HG02943 (cell line): ENCODE measurements around the gene DAO.
"Not testable (repeated sequence)": the region's sequence is repeated elsewhere in the genome, so short reads cannot be mapped to it uniquely, and the experiment has no call there.

Experiments
- ATAC-seq: cut with Tn5 transposase; IDR thresholded peaks from one replicate; pipeline ENCODE4 v1.9.1; 2021; ENCODE audit warnings: mild to moderate bottlenecking, low read depth, moderate library complexity; ENCODE audit not compliant: unreplicated experiment

DAO gene

GRCh38 chr12:108866083-108866482 lies 13.8 kb upstream of the DAO start:
- ATAC-seq = not testable (repeated sequence)

DNA sequence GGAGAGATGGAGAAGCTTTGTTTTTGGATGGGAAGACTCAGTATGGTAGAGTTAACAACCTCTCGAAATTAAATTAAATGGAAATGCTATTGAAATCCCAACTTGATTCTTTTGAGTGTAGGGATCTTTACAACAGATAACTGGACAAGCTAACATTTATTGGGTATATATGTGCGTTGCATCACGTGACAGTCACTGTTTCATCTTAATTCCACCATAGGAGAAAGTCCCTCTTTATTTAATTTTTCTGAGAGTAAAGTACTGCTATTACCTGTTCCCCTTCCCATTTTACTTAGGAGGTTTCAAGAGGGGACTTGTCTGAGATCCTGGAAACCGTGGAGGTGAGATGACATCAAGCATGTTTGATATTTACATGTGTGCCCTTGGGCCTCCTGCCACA lies 11.1 kb upstream of the DAO start:
- ATAC-seq = no peak

GRCh38 chr12:108875280-108875679 lies 4.6 kb upstream of the DAO start:
- ATAC-seq = no peak

- ATAC-seq = no peak
Measured at GRCh38 chr12:108875682-108876361, 4.1 kb upstream of the DAO start.

- ATAC-seq = no peak
Measured at GRCh38 chr12:108876550-108876949, 3.3 kb upstream of the DAO start.

DNA sequence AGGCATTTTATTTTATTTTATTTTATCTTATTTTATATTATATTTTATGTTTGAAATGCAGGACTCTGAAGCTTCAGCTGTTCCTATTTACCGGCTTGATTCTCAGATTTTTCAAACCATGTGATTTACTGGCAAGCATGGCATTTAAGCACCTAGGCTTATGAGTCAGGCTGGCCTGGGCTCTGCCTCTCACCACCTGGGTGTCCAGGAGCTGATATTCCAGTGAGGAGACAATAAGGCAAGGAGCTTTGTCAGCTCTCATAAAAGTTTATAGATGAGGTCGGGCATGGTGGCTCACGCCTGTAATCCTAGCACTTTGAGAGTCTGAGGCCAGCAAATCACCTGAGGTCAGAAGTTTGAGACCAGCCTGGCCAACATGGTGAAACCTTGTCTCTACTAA lies 2.1 kb downstream of the DAO start:
- ATAC-seq = no peak

DNA sequence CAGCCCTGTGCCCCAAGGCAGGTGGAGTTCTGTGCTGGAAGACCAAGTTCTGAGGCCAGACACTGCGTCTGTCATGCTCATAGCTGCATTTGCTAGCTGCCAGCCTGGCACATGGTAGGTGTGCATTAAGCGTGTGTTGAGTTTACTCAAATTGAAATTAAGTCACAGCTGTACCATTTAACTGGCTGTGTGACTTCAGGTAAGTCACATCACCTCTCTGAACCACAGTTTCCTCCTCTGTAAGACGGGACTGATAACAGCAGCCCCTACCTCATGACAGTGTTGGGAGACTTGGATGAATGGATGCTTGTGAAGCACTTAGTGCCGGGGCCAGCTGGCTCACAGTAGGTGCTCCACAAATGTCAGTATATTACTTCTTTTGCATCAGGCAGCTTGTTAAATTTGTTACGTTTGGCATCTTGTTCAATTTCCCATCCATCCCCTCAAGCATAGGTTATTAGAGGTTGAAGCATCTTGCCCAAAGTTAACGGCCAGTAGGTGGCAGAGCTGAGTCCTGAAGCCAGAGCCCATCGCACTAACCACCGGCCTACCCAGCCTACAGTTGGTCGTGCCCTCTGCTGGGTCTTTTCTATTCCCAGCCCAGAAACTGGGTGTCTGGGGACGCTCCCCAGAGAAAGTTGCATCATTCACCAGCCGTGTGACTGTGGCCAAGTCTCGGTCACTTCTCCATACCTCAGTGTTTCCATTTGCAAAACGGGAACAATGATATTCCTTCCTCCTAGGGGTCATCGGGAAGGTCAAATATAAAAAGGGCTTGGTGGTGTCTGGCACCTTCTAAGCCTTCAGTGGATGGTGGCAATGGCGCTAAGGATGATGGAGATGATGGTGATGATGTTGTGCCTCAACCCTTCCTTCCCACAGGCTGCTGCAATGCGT lies 4.5 kb downstream of the DAO start:
- no peak for ATAC-seq

- ATAC-seq = no peak
Measured at GRCh38 chr12:108886873-108887629, 7.2 kb downstream of the DAO start.

DNA sequence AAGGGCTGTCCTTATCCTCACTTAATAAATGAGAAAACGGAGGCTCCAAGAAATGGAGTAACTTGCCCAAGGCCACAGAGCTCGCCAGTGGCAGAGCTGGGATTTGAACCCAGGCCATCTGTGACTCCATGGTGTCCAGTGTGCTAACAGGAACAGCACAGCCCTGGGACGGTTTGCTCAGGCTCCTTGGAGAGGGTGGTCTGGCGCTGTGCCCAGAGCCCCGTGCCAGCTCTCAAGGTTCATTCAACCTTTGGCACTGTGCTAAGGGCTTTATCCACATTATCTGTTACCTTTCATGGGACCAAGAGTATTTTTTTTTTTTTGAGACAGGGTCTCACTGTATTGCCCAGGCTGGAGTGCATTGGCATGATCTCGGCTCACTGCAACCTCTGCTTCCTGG lies 8.1 kb downstream of the DAO start:
- ATAC-seq = no peak

- no peak for ATAC-seq
Measured at GRCh38 chr12:108890208-108890607, 10.3 kb downstream of the DAO start.

GRCh38 chr12:108895220-108895802 lies 15.4 kb downstream of the DAO start:
- no peak for ATAC-seq

- no peak for ATAC-seq
Measured at GRCh38 chr12:108896336-108896735, 16.4 kb downstream of the DAO start.

DNA sequence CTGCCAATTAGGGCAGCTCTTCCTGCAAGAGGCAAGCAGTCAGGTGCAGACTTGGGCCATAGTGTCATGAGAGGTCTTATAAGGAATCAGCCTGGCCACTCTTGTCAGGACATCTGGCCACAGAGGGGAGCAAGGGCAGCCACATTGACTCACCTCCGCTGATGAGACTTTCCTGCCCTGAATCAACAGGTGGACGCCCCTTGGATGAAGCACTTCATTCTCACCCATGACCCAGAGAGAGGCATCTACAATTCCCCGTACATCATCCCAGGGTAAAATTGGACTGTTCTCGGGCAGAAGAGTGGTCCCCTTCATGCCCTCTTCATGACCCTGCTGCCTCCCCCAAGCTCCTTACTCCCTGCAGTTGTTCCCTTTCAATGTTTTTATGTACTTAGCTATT lies 16.9 kb downstream of the DAO start:
- ATAC-seq = no peak

DNA sequence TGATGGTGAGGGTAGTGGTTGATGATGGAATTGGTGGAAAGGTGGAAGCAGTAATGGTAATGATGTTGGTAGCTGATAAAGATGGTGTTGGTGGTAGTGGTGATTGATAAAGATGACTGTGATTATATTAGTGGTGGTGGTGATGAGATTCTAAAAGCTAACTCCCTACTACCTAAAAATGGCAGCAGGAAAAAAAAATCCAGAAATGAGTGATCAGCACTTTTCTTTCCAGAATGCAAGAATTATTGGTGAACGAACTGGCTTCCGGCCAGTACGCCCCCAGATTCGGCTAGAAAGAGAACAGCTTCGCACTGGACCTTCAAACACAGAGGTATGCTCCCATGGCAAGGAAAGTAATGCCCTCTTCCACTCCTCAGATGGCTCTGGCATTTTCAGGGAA lies 19.3 kb downstream of the DAO start:
- no peak for ATAC-seq

GRCh38 chr12:108905725-108906124 lies 25.8 kb downstream of the DAO start:
- ATAC-seq = no peak

GRCh38 chr12:108906971-108907370 lies 27.1 kb downstream of the DAO start:
- ATAC-seq = no peak

- no peak for ATAC-seq
Measured at GRCh38 chr12:108907839-108908351, 28.0 kb downstream of the DAO start.

DNA sequence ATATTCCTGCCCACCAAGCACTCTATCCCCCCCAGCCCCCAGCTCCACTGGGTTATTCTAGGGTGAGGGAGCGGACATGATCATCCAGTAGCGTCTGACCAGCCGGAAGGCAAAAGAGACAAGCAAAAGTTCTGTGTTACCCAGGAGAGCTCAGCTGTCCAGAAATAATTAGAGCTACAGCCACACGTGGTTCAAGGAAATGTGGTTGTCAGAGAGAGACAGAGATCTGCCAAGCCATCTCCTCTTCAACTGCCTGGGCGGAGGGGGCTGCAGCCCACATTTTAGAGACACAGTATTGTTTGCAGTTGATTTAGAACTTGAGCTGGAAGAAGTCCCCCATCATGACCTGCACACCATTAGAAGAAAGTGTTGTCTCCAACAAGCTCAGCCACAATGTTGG lies 30.4 kb downstream of the DAO start:
- no peak for ATAC-seq

GRCh38 chr12:108911915-108912314 lies 32.0 kb downstream of the DAO start:
- ATAC-seq = no peak

DNA sequence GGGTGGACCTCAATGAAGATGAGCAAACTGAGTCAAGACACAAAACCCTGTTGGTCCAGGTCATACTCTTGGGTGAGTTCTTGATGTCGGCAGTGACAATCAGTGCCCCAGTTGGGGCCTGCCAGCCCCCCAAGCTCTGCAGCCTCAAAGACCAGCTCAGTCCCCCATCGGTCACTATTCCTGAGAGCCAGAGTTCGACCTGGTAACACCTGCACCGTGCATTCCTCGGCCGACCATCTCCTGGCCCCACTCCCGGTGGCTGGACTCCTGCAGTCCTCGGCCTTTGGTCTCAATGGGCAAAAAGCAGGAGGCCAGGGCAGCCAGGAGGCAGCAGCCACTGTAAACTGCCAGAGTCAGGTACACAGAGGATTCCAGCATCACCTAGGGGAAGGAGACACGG lies 32.5 kb downstream of the DAO start:
- no peak for ATAC-seq

- no peak for ATAC-seq
Measured at GRCh38 chr12:108914121-108914531, 34.2 kb downstream of the DAO start.
